ENCODE data around the gene ANO4.

- TF ChIP-seq CTCF (IDR thresholded peaks at IDR 0.05) (no peak), POLR2A (IDR thresholded peaks at IDR 0.05) (no peak)
These were observed 35.6 kb downstream of the ANO4 start for GRCh38 chr12:100830003-100830795.
